Urinary bladder (tissue), 4 donors: ENCODE data around the gene URAD. TPM values are rescaled to one million over a fixed set of nuclear protein-coding genes. Genes with fewer than 3 reads are reported as not detected.

ENCODE experiments used
- DNase-seq: peaks from one replicate; pipeline ENCODE4 v3.0.0-alpha.2; 2015; ENCODE audit errors: extremely low spot score
- H3K27ac ChIP-seq: one replicate; pipeline ENCODE4 v1.5.1; 2013; ENCODE audit warnings: low read depth, mild to moderate bottlenecking, moderate library complexity
- H3K36me3 ChIP-seq: one replicate; pipeline ENCODE4 v1.6.1; 2013; ENCODE audit warnings: mild to moderate bottlenecking, moderate library complexity; ENCODE audit not compliant: insufficient read depth
- H3K4me1 ChIP-seq: one replicate; pipeline ENCODE4 v1.6.1; 2013; ENCODE audit warnings: mild to moderate bottlenecking, moderate library complexity; ENCODE audit not compliant: insufficient read depth
- H3K4me3 ChIP-seq: one replicate; pipeline ENCODE4 v1.5.1; 2013; ENCODE audit warnings: low read depth, low read length
- WGBS: extraction: QIAGEN DNeasy Blood & Tissue Kit; methylation state at CpG from one replicate; pipeline ENCODE4 v1.1.7; 2013; 5-methylcytosine and 5-hydroxymethylcytosine counted together
- polyA plus RNA-seq: library from polyadenylated mRNA; stranded (reverse); fragments of 200-250 nt; gene quantifications from one replicate; pipeline ENCODE4 v1.2.3, GENCODE V29; 2013
- total RNA-seq: library from RNA; depleted of rRNA; stranded (reverse); fragments of >200 nt; gene quantifications from one replicate; pipeline ENCODE4 v1.2.3, GENCODE V29; 2014
- donor health status: healthy with polysubstance abuse.
- donor health status: healthy.

Gene URAD
- total and polyA plus RNA-seq, 2 donors: not detected

DNA sequence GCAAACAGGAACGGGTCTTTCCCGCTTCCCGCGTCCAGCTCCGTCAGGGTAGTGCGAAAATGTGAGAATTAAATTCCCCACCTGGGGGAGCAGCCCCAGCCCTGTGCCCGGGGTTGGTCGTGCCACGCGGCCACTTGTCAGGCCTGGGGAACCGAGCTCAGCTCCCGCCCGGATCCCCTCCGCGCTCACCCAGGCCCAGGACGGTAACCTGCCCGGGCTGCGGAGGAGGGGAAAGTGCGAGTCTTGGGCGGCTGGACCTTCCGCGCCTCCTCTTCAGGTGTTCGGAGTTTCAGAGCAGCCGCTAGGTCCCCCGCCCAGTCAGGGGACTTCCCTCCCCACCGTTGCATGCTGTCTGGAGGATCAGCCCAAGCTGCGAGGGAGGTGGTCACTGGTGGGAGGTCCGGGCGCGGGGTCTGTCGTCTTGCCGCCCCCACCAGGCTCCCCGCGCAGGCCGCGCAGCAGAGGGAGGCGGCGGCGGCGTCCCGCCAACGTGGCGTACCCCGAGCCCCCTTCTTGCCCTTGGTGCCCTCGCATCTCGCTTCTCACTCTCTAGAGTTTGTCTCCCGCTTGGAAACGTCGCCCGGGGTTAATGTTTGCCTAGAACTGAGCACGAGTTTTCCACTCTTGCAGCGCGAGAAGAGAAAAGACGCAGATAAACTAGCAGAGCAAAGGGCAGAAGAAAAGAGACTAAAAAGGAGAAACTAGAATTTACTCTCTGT is 8.1 kb downstream of the URAD start:
- Histone ChIP-seq H3K4me1 (peaks cover 2% of the 10 kb centered on the region), H3K4me3 (no peak overlapping the region), H3K27ac (no peak overlapping the region), H3K36me3 (no peaks in the 10 kb centered on the region)
- no peak for DNase-seq
- 2% methylated on average over 54 of the region's 54 CpGs for WGBS

DNA sequence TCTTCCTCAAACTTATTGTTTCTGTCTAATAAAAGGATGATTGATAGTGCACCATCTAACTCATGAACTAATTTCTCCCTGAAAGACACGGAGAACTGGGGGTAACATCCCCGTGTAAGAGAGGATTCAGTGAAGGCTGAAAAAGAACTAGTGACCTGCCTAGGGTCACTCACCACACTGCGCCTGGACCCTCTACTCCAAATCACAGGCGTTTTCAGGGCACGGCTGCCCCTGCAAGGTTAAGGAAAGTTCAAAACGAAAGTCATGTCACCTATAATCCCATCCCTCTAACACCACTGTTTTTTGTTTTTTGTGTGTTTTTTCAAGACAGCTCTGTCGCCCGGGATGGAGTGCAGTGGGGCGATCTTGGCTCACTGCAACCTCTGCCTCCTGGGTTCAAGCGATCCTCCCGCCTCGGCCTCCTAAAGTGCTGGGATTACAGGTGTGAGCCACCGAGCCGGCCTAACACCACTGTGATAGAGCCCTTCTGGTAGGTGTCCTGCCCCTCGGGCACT is 8.7 kb downstream of the URAD start:
- H3K36me3 ChIP-seq: no peaks in the 10 kb centered on the region
- no peak overlapping the region for H3K27ac ChIP-seq
- 3% methylated on average over 15 of the region's 15 CpGs for WGBS
- no peak for DNase-seq
- H3K4me3 ChIP-seq: no peak overlapping the region
- peaks cover 2% of the 10 kb centered on the region for H3K4me1 ChIP-seq

DNA sequence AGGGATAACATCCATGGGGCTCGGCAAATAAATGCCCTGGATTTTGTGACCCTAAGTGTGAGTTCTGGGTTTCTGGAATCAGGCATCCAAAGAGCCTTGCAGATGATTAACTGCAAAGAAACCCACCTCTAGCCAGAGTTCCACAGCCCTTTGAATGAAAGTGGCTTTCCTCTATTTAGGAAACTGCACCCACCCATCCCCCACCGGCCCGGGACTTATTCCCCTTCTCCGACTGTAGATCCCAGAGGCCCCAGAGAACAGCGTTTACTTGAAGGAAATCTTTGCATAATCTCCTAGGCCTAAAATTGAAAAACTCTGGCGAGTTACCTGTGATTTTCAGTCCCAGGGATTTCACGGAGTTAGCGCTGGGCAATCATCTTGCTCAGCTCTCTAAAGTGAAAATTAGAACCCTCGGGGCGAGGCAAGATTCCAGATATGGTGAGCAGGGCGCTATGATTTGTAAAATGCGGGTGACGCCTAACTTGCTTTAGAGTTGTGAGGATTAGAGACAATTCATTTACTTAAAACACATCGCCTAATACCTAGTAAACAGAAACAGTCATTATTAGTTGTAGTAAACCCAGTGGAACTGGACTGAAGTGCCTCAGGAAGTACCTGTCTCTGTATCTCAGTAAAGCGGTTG is 9.4 kb downstream of the URAD start:
- DNase-seq: no peak

DNA sequence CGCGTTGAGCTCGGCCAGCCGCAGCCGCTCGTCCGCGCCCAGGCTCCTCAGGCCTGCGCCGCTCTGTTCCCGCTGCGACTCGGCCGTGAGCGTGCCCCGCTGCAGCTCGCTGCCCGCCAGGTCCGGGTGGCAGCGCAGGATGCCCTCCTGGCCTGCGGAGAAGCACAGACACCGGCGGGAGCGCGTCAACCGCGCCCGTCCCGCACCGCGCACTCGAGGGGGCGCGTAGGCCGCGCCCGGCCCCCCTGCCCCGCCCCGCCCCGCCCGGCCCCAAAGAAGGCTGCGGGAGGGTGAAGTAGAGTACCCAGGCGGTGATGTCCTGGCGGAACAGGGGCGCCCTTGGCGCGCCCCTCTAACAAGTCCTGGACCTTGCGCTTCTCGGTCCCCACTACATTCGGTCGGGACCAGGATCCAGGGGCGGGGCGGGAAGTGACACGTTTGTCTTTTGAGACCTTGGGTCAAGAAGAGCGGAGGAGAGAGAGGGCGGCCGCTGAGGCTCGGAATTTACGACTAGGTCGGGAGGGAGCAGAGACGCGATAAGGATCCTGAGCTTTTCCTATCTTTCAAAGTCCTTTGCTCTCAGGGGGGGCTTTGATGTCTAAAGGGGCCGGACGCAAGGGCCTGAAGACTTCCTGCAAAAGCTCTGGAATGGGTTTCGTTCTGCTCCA is 10.1 kb downstream of the URAD start:
- Histone ChIP-seq H3K27ac (no peak overlapping the region), H3K4me3 (peak overlapping the region; percentile 4), H3K36me3 (no peaks in the 10 kb centered on the region), H3K4me1 (peaks cover 2% of the 10 kb centered on the region)
- DNase-seq: no peak
- under 1% methylated on average over 65 of the region's 65 CpGs for WGBS

More for the DNA sequence above, 9.4 kb downstream of the URAD start:
- peaks cover 2% of the 10 kb centered on the region for H3K4me1 ChIP-seq
- no peak overlapping the region for H3K4me3 ChIP-seq
- no peaks in the 10 kb centered on the region for H3K36me3 ChIP-seq
- WGBS: 4% methylated on average over 15 of the region's 15 CpGs
- no peak overlapping the region for H3K27ac ChIP-seq

DNA sequence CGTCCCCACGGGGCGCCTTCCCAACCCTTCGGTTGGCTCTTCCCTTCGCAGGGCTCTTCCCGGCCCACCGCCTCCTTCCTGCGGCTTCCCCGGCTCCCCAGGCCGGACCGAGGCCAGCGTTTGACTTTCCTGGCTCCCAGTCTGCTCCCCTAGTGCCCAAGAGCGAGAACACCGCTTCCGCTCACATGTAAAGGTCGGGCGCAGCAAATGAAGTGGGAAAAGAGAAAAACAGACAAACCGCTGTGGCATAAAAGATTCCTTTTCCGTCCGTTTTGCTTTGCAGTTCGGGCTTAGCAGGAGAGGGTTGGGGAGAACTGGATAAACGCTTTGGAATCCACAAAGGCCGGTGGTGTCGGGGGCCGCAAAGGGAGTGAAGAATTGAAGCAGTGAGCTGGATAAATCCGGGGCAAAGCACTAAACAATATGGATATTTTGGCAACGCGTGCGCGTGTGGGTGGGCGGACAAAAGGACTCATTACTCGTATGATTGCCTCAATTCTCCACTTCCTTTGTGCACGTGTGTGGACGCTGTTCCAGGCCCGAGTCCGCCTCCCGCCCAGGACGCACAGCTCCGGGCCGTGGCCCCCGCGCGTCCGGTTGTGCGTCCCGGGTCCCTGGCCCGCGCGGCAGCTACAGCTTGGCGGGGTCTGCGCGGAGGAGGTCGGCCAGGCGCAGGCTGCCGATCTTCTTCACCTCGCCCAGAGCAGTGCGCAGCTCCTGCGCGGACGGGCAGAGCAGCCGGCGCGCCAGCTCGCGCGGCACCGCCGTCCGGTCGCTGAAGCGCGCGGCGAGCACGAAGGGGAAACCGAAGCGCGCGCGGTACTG is 10.8 kb downstream of the URAD start:
- no peak overlapping the region for H3K27ac ChIP-seq
- 1% methylated on average over 80 of the region's 80 CpGs for WGBS
- no peaks in the 10 kb centered on the region for H3K36me3 ChIP-seq
- no peak for DNase-seq
- no peak overlapping the region for H3K4me3 ChIP-seq
- peaks cover 2% of the 10 kb centered on the region for H3K4me1 ChIP-seq

DNA sequence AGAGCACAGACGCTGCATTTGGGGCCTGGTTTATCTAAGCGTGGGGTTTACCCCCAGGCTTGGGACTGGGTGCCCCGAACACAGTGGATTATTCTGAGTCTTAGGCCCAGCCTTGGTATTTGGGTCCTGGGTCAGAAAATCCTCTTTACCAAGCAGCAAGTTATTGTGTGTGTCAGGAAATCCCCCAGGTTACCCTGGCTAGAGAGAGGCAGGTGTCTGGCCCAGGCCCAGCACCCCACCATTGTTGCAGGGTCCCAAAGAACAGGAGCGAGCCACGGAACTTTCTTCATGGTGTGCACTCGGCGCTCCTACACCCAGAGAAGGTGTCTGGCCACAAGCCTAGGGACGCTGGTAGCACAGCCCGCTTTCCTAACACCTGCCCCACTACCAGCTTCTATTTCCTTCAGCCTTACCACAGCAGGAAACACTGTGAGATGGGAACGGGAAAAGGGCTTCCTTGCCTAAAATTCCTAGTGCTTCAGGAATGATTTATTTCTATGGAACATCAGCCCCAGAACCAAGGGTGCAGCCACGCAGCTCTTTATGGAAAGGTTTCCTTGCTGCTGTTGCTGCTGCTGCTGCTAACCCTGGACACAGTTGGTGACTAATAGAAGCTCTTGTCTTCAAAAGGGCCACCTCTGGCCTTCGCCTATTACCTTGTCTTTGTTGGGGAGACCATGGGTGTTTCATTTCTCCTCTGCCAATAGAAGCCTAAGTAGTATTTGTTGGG is 12.0 kb downstream of the URAD start:
- Histone ChIP-seq H3K27ac (no peak overlapping the region), H3K36me3 (no peaks in the 10 kb centered on the region), H3K4me3 (no peak overlapping the region), H3K4me1 (peaks cover 2% of the 10 kb centered on the region)
- WGBS: 15% methylated on average over 12 of the region's 12 CpGs
- no peak for DNase-seq

DNA sequence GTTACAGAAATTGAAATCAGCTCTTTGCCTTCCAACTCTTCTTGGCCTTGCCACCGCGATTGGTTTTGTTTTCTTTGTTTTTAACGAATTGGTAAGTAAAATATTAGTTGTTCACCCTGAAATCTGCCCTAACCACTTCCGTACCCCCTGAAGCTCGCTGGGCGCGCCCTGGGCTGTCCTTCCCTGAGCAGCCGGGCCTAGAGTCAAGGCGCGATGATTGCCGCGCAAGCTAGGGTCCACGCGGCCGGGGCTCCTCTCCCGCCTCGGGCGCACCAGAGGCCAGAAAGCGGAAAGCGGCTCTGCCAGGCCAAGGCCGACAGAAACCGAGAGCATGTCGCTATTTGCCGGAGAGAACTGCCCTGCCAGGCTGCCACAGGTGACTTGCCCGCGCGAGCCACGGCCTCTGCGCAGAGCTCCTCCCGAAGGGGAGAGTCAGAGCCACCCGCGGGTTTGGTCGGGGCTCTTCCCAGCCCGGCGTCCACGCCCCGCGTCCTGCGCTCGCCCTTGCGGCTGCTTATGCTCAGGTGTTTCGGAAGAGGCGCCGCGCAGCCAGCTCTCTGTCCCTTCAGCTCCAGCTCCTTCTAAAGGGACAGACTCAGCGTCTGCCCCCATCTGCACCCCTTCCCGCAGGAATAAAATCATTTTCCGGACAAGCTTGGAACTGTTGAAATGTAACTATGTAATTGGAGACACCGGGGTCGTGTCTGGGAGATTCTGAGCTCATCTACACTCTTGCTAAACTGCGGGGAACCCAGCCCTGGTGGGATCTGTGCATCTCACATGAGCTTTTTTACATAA is 12.7 kb downstream of the URAD start:
- Histone ChIP-seq H3K4me3 (no peak overlapping the region), H3K4me1 (peaks cover 2% of the 10 kb centered on the region), H3K27ac (no peak overlapping the region), H3K36me3 (no peaks in the 10 kb centered on the region)
- no peak for DNase-seq
- WGBS: 2% methylated on average over 51 of the region's 51 CpGs

DNA sequence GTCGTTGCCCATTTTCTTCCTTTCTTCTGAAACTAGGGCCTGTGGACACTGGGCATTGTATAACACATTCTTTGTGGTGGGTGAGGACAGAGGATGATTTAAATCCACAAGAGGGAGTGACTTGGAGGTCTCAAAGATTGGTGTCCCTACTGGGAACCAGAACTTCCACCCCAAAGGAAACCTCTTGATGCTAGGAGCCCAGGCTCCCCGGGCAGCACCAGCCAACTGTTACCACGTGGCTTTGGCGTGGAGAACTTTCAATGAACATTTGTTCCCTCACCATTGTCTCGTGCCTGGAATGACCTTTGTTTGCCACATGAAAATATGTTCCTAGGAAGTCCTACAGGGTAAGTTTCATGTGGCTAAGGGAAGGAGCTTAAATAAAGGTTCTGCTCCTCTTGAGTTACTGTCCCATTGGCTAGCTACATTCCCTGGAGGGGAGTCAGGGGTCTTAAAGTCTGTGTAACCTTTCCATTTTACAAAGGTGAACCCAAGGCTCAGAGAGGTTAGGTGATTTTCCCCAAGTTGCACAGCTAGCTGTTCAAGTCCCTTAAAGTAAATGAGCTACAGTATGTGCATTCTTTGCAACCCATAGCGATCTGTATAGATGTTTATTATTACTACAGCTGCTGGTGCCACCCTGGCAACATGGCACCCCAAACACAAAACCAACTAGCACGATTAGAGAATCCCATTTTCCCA is 14.4 kb downstream of the URAD start:
- peaks cover under 1% of the 10 kb centered on the region for H3K4me1 ChIP-seq
- 16% methylated on average over 7 of the region's 7 CpGs for WGBS
- no peak for DNase-seq
- H3K27ac ChIP-seq: no peak overlapping the region
- H3K4me3 ChIP-seq: no peak overlapping the region
- H3K36me3 ChIP-seq: no peaks in the 10 kb centered on the region

DNA sequence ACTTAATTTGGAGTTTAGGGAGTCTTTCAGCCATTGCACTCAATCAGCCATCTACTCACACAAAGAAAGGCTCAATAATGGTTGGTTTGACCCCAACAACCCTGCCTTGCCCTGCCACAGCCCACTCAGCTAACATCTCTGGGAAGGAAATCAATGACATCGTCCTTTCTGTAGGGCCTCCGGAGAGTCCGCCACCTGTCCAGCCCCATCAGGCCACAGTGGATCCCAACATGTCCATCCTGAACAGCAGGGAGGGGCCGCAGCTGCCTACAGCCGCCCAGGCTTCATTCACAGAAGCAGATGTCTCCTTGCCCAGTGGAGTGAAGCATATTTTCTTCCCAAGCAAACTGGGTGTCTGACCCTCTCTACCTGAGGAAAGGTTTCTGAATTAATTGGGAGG is 15.2 kb downstream of the URAD start:
- no peak overlapping the region for H3K4me3 ChIP-seq
- H3K4me1 ChIP-seq: peaks cover 3% of the 10 kb centered on the region
- DNase-seq: no peak
- 35% methylated on average over 5 of the region's 5 CpGs for WGBS
- no peaks in the 10 kb centered on the region for H3K36me3 ChIP-seq
- no peak overlapping the region for H3K27ac ChIP-seq

DNA sequence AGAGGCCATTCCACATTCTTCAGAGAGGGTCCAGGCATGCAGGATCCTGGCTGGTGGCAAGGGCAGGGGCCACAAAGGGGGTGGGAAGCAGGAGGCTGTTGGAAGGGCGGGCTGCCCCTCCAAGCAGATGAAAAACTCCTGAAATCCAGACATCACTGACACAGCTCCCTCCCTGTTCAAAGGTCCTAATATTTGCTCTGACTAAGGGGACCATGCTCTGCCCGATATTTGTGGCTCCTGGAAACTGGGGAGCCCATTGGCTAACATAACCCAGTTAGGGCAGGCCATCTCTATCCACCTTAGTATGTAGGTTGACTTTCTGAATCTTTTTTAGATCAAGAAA is 16.0 kb downstream of the URAD start:
- no peak for DNase-seq
- H3K27ac ChIP-seq: no peak overlapping the region
- 66% methylated on average over 2 of the region's 2 CpGs for WGBS
- peaks cover 3% of the 10 kb centered on the region for H3K4me1 ChIP-seq
- H3K36me3 ChIP-seq: no peaks in the 10 kb centered on the region
- H3K4me3 ChIP-seq: no peak overlapping the region

DNA sequence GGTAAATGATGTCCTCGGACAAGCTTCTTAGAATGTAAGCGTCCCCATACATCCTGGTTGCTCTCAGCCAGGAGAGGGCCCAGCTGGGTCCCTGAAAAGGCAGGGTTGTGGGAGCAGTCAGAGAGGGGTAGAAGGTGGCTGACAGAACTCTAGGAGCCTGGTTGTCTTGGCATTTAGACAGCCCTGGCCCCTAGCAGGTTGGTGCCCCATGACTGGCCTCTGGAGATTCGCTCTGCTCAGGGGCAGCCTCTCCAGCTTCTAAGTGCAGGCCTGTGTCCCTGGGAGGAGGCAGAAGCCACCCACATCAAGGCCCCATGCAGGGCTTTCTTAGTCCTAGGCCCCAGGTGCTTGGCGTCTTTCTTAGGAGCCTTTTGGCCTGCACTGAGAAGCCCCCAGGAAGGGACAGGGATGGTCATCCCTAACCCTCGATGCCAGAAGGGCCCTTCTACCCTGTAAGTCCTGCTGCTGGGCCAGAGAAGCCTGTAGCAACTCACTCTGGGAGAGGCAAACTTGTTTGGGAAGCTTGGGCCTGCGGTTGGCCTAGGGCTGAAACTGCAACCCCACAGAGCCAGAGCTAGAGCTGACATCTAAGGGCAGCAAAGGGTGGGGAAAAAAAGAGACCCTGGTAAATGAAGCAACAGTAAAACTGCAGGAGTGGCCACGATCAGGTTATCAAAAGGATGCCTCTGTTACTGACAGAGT is 16.6 kb downstream of the URAD start:
- Histone ChIP-seq H3K4me1 (peaks cover 3% of the 10 kb centered on the region), H3K4me3 (no peak overlapping the region), H3K27ac (no peak overlapping the region), H3K36me3 (no peaks in the 10 kb centered on the region)
- DNase-seq: no peak
- WGBS: 55% methylated on average over 7 of the region's 7 CpGs
